Endothelial cell of hepatic sinusoid (primary cell): ENCODE data around the gene CFAP54.
"Not testable (repeated sequence)": the region's sequence is repeated elsewhere in the genome, so short reads cannot be mapped to it uniquely, and the experiment has no call there.

Experiments used
- in situ Hi-C: cut with HindIII; loops from 2 replicates; pipeline ENCODE4 v1.10.0; 2017; ENCODE audit warnings: low sequenced_read_pairs

CFAP54 gene

DNA sequence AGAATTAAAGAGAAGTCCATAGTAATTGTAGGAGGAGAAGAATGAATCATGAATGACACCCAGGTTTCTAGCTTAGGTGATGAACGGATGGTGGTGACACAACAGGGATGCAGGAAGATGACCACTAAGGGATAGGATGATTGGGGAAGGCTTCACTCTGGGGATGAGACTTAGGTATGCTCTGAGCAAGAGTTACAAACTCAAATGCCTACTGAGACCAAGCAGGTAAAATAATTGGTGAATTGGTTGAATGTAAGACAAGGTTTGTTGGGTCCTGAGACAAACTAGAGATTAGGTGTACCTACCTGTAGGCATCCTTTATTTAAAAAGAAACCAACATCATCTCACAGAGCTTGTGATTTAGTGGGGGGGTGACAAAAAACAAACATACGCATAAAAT is 116.3 kb downstream of the CFAP54 start:
- in situ Hi-C loops, result no loop called here

GRCh38 chr12:96606134-96606533 is 116.8 kb downstream of the CFAP54 start:
- in situ Hi-C loops, result no loop called here

DNA sequence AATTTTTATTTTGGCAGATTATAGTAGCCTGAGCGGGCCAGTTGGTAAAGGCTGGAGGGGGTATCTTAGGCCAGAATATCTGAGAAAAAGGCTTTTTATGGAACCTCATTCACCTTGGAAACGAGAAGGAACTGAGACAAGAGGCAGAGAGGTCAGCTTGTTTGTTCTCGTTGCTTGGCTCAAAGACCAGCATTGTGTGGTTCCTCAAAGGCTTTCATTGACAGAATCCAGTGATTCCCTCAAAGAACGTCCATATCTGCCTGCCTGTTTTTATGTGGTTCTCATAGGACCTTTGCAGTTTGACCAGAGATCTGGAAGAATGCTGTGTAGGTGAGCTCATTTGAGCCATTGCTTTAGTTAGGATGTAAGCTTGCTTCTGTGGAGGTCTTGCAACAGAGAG is 117.3 kb downstream of the CFAP54 start:
- in situ Hi-C loops, result no loop called here

GRCh38 chr12:96617178-96617577 is 127.8 kb downstream of the CFAP54 start:
- in situ Hi-C loops, result no loop called here

- in situ Hi-C loops, result no loop called here
These were observed 133.8 kb downstream of the CFAP54 start for GRCh38 chr12:96623155-96623554.

GRCh38 chr12:96623656-96624217 is 134.4 kb downstream of the CFAP54 start:
- in situ Hi-C loops, result no loop called here

DNA sequence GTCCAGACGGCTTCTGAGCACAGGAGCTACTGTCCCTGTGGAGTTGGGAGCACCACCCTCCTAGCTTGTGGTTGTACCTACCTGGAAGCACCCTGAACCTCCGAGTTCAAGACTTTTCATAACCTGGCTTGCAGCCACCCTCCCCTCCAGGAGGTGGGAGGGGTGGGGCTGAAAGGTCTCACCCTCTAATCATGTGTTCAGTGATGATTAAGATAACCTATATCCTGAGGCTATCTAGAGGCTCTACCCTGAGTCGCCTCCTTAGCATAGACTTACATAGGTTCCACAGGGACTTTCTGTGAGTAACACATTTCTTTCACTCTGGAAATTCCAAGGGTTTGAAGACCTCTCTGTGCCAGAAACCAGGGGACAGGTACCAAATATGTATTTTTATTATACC is 146.5 kb downstream of the CFAP54 start:
- in situ Hi-C loops, result loop anchor here (5.0 kb wide), 1 partner anchor 49 kb away; no protein-coding TSS in a partner anchor

- in situ Hi-C loops, result loop anchor here (5.0 kb wide), 1 partner anchor 50 kb away; no protein-coding TSS in a partner anchor
These were observed 147.5 kb downstream of the CFAP54 start for GRCh38 chr12:96636895-96637294.

- in situ Hi-C loops, result no loop called here
These were observed 159.5 kb downstream of the CFAP54 start for GRCh38 chr12:96648923-96649322.

DNA sequence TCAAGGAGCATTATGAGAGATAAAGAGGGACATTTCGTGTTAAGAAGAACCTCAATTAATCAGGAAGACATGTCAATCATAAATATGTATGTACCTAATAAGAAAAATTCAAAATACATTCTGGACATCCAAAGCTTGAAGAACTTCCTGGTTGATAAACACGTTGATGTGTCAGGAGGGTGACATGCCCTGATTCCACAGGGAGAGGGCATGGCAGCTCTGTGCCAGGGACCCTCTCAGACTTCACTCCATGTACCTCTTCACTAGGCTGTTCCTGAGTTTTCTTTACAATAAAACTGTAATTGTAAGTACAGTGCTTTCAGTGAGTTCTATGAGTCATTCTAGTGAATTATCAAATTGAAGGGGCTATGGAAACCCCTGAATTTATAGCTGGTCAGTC is 163.5 kb downstream of the CFAP54 start:
- in situ Hi-C loops, result no loop called here

DNA sequence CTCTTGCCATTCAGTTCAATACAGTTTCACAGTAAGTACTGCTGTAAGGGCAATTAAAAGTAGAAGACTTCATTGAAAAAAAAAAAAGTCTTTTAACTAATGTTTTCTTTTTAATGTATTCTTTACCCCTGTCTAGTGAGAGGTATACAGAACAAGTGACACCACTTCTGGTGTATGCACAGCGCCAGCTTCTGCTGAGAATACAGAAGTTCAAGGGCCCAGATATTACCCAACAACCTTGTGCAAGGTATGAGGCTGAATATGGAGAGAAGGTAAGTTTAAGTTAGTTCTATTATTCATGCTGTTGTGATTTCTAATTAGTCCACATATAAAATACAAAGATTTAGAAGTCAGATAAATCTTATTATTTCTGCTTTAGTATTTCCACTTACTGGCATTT is 168.7 kb downstream of the CFAP54 start:
- in situ Hi-C loops, result no loop called here

DNA sequence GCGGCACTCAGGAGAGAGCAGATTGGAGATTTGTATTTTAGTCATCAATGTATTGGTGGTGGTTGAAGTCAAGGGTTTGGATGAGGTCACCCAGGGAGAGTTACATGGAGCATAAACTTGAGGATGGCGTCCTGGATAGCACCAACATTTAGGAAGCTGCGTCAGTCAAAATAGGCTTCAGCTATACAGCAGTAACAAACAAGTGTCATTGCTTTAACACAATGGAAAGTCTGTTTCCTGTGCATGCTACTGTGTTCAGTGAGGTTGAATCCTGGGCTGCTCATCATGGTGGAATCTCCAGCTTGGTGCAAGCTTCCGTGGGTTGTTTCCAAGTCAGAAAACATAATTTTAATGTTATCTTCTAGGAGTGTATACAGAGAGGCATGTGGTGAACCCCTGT is 180.4 kb downstream of the CFAP54 start:
- in situ Hi-C loops, result loop anchor here (5.0 kb wide), 1 partner anchor 67 kb away; no protein-coding TSS in a partner anchor

GRCh38 chr12:96670334-96670899 is 181.0 kb downstream of the CFAP54 start:
- in situ Hi-C loops, result loop anchor here (5.0 kb wide), 1 partner anchor 68 kb away; no protein-coding TSS in a partner anchor

- in situ Hi-C loops, result not testable (repeated sequence)
These were observed 186.1 kb downstream of the CFAP54 start for GRCh38 chr12:96675519-96675918.

- in situ Hi-C loops, result no loop called here
These were observed 188.0 kb downstream of the CFAP54 start for GRCh38 chr12:96677363-96677762.

GRCh38 chr12:96687719-96688118 is 198.3 kb downstream of the CFAP54 start:
- in situ Hi-C loops, result no loop called here

GRCh38 chr12:96698521-96698920 is 209.1 kb downstream of the CFAP54 start:
- in situ Hi-C loops, result no loop called here

GRCh38 chr12:96698965-96699364 is 209.6 kb downstream of the CFAP54 start:
- in situ Hi-C loops, result no loop called here

DNA sequence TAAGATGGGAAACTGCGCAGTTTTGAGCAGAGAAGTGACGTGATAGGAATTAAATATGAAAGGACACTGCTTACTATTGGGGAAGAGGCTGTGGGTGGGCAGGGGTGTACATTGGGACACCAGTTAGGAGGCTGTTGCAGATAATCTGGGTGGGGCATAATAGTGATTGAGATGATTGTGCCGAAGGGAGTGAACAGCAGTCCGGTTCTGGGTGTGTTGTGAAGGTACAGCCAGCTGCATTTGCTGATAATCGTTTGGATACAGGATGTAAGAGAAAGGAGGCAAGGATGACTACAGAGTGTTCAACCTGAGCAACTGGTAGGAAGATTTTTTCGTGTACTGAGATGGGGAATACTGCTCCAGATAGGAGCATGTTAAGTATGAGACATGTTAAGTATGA is 212.5 kb downstream of the CFAP54 start:
- in situ Hi-C loops, result no loop called here

DNA sequence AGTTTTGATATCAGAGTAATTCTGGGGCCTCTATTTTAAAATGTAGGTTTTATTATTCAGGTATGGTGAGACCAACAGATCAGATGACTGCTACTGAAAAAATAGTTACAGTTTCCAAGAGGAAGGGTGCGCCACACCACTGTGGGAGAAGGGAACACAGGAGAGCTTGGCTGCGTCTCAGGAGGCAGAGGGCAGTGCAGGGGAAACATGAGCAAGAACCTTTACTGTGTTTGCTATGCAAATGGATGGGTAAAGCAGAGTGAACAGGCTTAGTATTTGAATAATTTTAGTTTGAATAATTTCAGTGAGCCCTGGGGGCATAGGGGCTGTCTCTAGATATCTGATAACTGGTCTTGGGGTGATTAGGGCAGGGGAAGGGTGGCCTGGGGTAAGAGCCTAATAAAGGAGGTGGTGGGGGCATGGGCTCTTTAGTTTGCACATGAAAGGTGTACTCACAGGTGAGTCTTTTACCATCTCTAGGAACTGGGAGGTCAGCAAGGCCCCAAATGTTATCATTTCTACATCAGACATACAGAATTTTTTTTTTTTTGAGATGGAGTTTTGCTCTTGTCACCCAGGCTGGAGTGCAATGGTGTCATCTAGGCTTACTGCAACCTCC is 220.9 kb downstream of the CFAP54 start:
- in situ Hi-C loops, result no loop called here

- in situ Hi-C loops, result no loop called here
These were observed 222.0 kb downstream of the CFAP54 start for GRCh38 chr12:96711364-96711763.

DNA sequence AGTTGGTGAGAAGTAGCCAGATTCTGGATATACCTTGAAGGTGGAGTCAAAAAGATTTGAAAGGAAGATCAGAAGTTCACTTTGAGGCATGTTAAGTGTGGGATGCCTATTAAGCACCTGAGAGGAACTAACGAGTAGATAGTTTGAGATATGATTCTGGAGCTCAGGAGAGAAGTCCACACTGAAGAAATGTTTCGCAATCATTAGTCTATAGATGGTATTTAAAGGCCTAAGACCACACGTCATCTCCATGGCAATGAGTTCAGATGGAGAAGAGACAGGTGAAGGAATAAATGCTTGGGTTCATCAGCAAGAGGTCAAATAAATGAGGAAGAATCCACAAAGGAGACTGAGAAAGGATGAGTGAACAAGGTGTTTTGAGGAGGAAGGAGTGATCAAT is 224.8 kb downstream of the CFAP54 start:
- in situ Hi-C loops, result no loop called here
